Measurements from ENCODE around the gene APPBP2.

Gene APPBP2

DNA sequence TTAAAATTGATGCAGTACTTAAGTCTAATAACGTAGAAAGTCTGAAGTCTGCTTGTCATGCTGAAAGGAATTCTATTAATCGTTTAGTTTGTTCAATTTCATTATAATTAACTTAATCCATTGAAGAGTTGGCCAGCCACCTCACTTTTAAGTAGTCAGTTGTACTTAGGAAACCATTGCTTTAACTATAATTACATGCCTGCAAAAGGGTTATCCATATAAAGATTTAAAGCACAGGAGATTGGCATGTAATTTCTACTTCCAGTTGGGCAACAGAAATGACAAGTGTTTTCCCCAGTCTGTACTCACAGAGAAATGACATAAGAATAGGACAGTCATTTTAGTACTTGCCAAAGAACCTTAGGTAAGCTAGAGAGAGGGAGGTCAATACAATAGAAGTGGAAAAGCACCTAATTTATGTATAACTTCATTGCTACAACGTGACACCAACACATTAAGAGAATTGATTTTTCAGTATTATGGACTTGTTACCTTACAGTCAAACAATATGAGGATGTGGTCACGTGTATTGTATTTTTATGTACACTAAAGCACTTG lies 130.5 kb downstream of the APPBP2 start:
- DNase-seq (ENCODE audit: low read depth): no peak

- DNase-seq (ENCODE audit: low read depth): no peak
These were observed 132.0 kb downstream of the APPBP2 start for GRCh38 chr17:60393840-60394723.

Measured in amniotic epithelial cell (primary cell).